ENCODE data around the gene TMEM163.
A peak's percentile ranks its signal among the peaks of the same experiment; 100 is the strongest.
"Not testable (repeated sequence)": the region's sequence is repeated elsewhere in the genome, so short reads cannot be mapped to it uniquely, and the experiment has no call there.

The TMEM163 gene

DNA sequence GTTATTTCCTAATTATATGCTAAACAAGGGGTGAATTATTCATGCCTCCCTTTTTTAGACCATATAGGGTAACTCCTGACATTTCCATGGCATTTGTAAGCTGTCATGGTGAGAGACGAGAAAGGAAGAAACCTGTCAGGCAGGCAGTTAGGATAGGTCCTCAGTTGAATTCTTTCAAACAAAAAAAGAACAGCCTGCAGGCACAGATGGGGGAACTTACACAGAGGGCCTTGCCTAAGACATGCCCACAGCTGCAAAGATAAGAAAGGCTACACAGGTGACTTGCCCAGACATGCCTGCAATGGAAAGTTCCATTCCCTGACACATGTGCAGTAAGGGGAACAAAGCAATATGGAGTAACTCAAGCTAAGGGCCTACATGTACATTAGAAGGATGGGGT lies 128.1 kb downstream of the TMEM163 start:
- TF ChIP-seq, protein P1, sequence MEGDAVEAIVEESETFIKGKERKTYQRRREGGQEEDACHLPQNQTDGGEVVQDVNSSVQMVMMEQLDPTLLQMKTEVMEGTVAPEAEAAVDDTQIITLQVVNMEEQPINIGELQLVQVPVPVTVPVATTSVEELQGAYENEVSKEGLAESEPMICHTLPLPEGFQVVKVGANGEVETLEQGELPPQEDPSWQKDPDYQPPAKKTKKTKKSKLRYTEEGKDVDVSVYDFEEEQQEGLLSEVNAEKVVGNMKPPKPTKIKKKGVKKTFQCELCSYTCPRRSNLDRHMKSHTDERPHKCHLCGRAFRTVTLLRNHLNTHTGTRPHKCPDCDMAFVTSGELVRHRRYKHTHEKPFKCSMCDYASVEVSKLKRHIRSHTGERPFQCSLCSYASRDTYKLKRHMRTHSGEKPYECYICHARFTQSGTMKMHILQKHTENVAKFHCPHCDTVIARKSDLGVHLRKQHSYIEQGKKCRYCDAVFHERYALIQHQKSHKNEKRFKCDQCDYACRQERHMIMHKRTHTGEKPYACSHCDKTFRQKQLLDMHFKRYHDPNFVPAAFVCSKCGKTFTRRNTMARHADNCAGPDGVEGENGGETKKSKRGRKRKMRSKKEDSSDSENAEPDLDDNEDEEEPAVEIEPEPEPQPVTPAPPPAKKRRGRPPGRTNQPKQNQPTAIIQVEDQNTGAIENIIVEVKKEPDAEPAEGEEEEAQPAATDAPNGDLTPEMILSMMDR (IDR thresholded peaks at IDR 0.05): no peak
- Mint-ChIP-seq H3K4me1 (no peaks in the 10 kb centered on the region), H3K36me3 (ENCODE audit: low read depth) (peaks cover 17% of the 10 kb centered on the region), H3K27ac (no peak overlapping the region), H3K9me3 (peaks cover 44% of the 10 kb centered on the region), H3K4me3 (no peak overlapping the region), H3K27me3 (ENCODE audit: low read depth, poor library complexity) (peaks cover 9% of the 10 kb centered on the region)
- no peak for DNase-seq

DNA sequence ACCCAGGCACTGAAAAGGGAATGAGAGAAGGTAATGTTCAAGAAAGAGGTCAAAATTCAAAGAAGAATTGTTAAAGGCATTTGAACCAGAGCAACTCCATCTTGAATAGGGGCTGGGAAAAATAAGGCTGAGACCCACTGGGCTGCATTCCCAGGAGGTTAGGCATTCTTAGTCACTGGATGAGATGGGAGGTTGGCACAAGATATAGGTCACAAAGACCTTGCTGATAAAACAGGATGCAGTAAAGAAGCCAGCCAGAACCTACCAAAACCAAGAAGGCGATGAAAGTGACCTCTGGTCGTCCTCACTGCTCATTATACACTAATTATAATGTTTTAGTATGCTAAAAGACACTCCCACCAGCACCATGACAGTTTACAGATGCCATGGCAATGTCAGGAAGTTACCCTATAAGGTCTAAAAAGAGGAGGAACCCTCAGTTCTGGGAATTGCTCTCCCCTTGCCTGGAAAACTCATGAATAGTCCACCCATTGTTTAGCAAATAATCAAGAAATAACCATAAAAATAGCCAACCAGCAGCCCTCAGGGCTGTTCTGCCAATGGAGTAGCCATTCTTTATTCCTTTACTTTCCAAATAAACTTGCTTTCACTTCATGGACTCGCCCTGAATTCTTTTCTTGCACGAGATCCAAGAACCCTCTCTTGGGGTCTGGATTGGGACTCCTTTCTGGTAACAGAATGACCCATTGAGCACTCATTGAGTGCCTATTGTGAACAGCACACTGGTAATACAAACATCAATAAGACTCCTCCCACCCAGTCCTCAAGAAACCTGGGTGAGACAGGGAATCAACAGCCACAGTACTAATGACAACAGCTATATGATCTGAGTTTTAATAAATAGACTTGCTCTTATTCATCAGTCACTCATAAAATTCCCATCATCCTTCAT lies 129.4 kb downstream of the TMEM163 start:
- H3K4me3 Mint-ChIP-seq; DNase-seq; H3K27me3 Mint-ChIP-seq (ENCODE audit: low read depth, poor library complexity); H3K27ac Mint-ChIP-seq; H3K4me1 Mint-ChIP-seq: not testable (repeated sequence)
- Mint-ChIP-seq H3K9me3 (peaks cover 44% of the 10 kb centered on the region), H3K36me3 (ENCODE audit: low read depth) (peaks cover 17% of the 10 kb centered on the region)

DNA sequence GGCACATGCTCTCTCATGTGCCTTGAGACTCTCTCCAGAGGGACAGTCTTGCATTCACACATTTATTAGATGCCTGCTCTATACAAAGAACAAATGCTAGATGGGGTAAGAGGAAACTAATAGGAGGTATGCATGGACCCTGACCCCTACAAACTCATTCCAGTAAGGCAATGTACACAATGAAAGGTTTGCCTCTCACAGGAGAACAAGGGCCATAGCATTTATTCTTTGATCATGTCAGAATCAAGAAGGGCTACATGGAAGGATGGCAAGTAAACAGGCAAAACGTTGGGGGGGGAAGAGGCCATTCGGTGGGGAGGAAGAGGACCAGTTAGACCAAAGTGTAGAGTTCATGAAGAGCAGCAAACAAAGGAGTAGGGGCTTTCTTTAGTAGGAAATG lies 130.2 kb downstream of the TMEM163 start:
- Mint-ChIP-seq H3K9me3 (peaks cover 44% of the 10 kb centered on the region), H3K27ac (no peak overlapping the region), H3K4me3 (no peak overlapping the region), H3K36me3 (ENCODE audit: low read depth) (peaks cover 17% of the 10 kb centered on the region), H3K4me1 (peaks cover 7% of the 10 kb centered on the region), H3K27me3 (ENCODE audit: low read depth, poor library complexity) (peaks cover 9% of the 10 kb centered on the region)
- no peak for DNase-seq
- TF ChIP-seq, protein P1 (IDR thresholded peaks at IDR 0.05): no peak

DNA sequence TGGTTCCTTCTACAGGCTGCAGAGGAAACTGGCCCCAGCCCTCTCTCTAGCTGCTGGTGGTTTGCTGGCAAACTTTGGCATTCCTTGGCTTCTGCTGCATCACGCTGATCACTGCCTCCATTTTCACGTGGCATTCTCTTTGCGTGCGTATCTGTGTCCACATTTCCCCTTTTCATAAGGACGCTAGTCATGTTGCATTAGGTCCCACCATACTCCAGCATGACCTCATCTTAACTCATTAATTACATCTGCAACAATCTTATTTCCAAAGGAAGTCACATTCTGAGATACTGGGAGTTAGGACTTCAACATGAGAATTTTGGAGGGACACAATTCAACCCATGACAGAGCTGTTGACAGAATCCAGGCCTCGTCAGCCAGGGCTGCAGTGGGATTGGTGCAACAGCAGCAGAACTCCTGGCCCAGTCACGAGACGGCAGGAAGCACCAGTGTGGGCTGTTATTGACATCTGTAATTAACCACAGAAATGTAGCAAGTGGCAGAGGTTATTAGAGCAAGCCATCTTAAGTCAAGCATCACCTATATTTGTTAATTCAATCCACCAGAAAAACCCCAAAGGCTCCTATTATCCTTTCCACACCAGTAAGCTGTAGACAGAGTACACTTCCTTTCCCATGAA lies 132.4 kb downstream of the TMEM163 start:
- TF ChIP-seq, protein P1 (IDR thresholded peaks at IDR 0.05): no peak
- peaks cover 13% of the 10 kb centered on the region for H3K36me3 Mint-ChIP-seq (ENCODE audit: low read depth)
- peaks cover 39% of the 10 kb centered on the region for H3K9me3 Mint-ChIP-seq
- no peak for DNase-seq
- no peak overlapping the region for H3K4me3 Mint-ChIP-seq
- H3K27me3 Mint-ChIP-seq (ENCODE audit: low read depth, poor library complexity): peaks cover 9% of the 10 kb centered on the region
- peak overlapping the region; percentile 15 for H3K27ac Mint-ChIP-seq
- peaks cover 18% of the 10 kb centered on the region for H3K4me1 Mint-ChIP-seq

DNA sequence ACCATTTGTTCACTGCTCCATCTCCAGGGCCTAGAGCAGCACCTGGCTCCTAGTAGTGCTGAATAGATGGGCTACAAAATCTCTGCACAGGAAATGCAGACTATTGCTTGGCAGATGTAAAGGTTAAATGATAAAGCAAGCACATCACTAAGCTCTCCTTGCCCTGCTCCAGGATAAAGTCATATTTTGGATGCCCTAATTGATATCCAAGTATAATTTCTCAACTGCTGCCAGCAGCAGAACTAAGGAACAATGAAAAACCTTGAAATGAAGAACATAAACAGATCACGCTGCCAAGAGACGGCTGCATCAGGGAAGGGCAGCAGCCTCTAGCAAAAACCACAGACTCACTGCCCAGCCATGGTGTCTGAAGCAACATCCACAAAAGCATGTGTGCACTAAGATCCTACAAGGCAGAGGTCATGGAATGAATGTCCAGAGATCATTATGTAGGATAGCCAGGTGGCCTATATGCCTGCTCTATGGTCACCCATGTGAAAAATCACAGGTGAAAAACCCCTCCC lies 134.7 kb downstream of the TMEM163 start:
- no peak for DNase-seq

DNA sequence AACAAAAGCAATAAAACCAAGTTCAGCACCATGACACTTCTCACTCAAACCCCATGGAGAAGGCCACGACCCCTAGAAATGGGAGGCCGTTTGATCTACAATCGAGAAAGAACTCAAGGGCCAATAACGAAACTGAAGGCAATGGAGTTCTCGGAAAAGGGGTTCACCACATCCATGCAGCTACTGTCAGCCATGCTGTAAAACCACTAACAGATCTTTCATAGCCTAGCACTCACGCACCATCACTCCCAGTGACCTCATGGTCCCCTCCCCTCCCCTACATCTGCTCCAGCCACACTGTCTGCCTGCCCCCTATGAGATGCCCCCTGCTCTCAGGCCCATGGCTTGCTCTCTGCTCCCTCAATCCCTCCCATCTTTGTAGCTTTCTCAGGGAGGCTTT lies 135.3 kb downstream of the TMEM163 start:
- Mint-ChIP-seq H3K4me3 (no peak overlapping the region), H3K36me3 (ENCODE audit: low read depth) (peaks cover 1% of the 10 kb centered on the region), H3K4me1 (peaks cover 38% of the 10 kb centered on the region), H3K27me3 (ENCODE audit: low read depth, poor library complexity) (peaks cover 7% of the 10 kb centered on the region), H3K27ac (no peak overlapping the region), H3K9me3 (peaks cover 11% of the 10 kb centered on the region)
- TF ChIP-seq, protein P1 (IDR thresholded peaks at IDR 0.05): no peak
- DNase-seq: no peak

More for the DNA sequence above, 134.7 kb downstream of the TMEM163 start:
- Mint-ChIP-seq H3K36me3 (ENCODE audit: low read depth) (peaks cover 7% of the 10 kb centered on the region), H3K4me3 (no peak overlapping the region), H3K9me3 (peaks cover 17% of the 10 kb centered on the region), H3K27ac (no peak overlapping the region), H3K4me1 (peaks cover 33% of the 10 kb centered on the region), H3K27me3 (ENCODE audit: low read depth, poor library complexity) (peaks cover 7% of the 10 kb centered on the region)
- TF ChIP-seq, protein P1 (IDR thresholded peaks at IDR 0.05): no peak

All from nephron progenitor cell (in vitro differentiated cells).